NCI-H2227 treated with DMSO at 0.1 percent for 48 hours (cell line): ENCODE measurements around the gene ISCA2.
"Not testable (repeated sequence)": the region's sequence is repeated elsewhere in the genome, so short reads cannot be mapped to it uniquely, and the experiment has no call there.

ENCODE experiments used
- DNase-seq: peaks from one replicate; lab custom pipeline; 2025; lab: John Stamatoyannopoulos, UW

The ISCA2 gene

GRCh38 chr14:74528886-74529285 is 35.3 kb downstream of the ISCA2 start:
- no peak for DNase-seq

- DNase-seq = no peak
Observed at GRCh38 chr14:74531006-74531405, 37.4 kb downstream of the ISCA2 start.

GRCh38 chr14:74531467-74531866 is 37.9 kb downstream of the ISCA2 start:
- no peak for DNase-seq

GRCh38 chr14:74532246-74532645 is 38.7 kb downstream of the ISCA2 start:
- no peak for DNase-seq

GRCh38 chr14:74533576-74533975 is 40.0 kb downstream of the ISCA2 start:
- DNase-seq = no peak

- no peak for DNase-seq
Observed at GRCh38 chr14:74535756-74536325, 42.3 kb downstream of the ISCA2 start.

- not testable (repeated sequence) for DNase-seq
Observed at GRCh38 chr14:74536336-74536735, 42.8 kb downstream of the ISCA2 start.

GRCh38 chr14:74538411-74539391 is 45.1 kb downstream of the ISCA2 start:
- DNase-seq = no peak

GRCh38 chr14:74539503-74539902 is 45.9 kb downstream of the ISCA2 start:
- DNase-seq = no peak

- DNase-seq = no peak
Observed at GRCh38 chr14:74541225-74541624, 47.7 kb downstream of the ISCA2 start.

- DNase-seq = no peak
Observed at GRCh38 chr14:74542056-74542685, 48.6 kb downstream of the ISCA2 start.

- DNase-seq = no peak
Observed at GRCh38 chr14:74543771-74544438, 50.3 kb downstream of the ISCA2 start.

- DNase-seq = no peak
Observed at GRCh38 chr14:74545386-74545785, 51.8 kb downstream of the ISCA2 start.

GRCh38 chr14:74546416-74546815 is 52.9 kb downstream of the ISCA2 start:
- no peak for DNase-seq
